NCI-H2227 treated with DMSO at 0.1 percent for 48 hours (cell line): Measurements from ENCODE around the gene FAM227A.
"Not testable (repeated sequence)": the region's sequence is repeated elsewhere in the genome, so short reads cannot be mapped to it uniquely, and the experiment has no call there.

ENCODE experiments used
- DNase-seq: peaks from one replicate; lab custom pipeline; 2025; lab: John Stamatoyannopoulos, UW

Gene FAM227A

DNA sequence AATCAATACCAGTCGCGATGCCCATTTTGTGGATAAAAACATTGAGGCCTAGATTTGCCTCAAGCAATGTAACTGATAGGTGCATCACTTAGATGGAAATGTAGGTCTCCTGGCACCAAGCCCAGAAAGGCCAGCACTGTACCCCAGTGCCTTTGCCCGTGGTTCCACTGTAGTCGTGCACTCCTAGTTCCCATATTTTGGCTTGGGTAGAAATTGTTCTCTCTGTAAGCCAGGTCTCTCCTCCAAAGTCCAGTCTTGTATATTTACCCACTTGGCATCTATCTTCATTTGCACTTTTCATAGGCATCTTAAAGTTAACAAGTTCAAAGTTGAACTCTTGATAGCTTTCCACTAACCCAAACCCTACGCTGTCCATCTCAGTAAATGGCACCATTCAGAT is 44.6 kb downstream of the FAM227A start:
- DNase-seq, result no peak

DNA sequence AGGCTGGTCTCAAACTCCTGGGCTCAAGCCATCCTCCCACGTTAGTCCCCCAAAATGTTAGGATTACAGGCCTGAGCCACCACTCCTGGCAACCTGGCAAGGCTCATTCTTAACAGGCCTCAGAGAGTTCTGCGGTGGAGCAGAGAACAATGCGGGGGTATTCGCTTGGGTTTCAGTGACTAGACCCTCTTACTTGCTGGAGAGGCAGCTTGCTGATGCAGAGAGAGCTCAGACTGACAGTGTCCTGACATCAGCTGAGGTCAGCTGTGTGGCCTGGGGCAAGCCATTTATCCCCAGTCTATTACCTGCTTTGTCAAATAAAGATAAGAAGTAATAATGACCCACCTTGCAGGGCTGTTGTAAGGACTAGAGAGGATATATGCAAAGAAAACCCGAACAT is 46.0 kb downstream of the FAM227A start:
- no peak for DNase-seq

DNA sequence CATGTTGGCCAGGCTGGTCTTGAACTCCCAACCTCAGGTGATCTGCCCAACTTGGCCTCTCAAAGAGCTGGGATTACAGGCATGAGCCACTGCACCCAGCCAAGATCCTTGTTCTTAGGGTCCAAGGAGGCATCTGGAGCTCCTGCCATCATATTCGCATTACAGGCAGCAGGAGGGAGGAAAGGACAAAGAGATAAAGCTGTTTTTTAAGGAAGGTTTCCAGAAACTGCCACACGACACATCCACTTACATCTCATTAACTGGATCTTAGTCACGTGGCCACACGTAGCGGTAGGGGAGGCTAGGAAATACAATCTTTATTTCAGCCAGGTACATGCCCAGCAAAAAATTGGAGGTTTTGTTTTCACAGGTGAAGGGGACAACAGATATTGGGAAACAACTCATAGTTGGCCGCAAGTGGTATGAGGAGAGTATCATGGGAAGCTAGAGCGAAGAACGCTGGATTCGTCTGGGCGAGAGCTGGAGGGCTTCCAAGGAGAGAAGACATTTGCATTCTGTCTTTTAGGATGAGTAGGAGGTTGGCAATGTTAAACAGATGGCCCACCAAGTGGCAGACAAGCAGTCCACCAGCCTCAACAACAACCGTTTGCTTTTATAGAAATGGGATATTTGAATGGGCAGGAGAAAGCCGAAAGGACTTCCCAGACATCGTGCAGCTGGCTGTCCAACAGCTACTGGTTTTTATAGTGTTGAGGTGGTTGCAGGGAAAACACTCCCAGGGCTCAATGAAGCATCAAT is 47.0 kb downstream of the FAM227A start:
- no peak for DNase-seq

DNA sequence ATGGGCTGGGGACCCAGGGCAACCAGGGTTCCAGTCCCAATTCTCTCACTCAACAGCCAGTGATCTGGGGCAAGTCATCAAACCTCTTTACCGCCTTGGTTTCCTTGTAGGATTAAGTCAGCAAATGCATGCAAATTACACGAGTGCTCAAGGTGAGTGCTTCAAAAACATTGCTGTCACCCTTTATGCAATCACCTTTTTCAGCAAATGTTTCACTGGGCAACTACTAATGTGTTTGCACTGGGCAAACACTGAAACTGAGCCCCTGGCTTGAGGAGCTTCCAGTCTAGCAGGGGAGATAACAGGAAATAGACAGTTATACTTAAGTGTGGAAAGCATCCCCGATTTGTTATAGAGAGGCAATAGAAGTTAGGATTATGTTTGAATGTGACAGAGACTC is 48.5 kb downstream of the FAM227A start:
- DNase-seq, result no peak

DNA sequence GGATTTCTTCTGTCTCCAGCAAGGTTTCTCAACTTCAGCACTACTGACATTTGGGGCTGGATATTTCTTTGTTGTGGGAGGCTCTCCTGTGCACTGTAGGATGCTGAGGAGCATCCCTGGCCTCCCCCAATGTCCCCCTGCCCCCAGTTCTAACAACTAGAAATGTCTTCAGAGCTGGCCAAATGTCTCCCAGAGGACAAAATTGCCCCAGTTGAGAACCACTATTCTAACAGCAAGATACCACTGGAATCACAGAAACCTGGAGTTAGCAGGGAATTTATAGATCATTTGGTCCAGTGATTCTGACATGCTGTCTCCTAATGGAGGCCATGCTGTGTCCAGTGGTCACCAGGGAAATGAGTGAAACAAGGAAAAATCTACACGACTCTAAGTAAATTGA is 54.0 kb downstream of the FAM227A start:
- DNase-seq, result no peak

DNA sequence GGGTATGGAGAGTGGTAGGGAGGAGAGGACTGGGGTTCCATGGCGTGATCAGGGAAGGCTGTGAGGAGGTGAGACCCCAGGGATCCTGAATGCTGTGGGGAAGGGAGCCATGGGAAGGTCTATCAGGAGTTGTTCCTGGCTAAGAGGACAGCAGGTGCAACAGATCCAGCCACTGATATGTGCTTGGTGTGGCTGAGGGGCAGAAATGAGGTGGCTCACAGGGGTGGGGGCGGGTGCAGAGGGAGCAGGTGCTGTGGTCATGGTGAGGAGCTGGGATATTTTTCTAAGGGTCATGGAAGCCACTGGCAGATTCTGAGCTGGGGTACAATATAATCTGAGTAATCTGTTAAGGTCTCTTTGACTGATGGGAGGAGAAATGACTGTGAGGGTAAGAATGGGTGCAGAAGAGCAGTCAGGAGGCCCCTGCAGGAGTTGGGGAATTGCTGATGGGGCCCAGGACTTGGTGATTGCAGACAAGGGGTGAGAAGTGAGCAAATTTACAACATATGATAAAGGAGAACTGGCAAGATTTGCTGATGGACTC is 54.9 kb downstream of the FAM227A start:
- DNase-seq, result no peak

DNA sequence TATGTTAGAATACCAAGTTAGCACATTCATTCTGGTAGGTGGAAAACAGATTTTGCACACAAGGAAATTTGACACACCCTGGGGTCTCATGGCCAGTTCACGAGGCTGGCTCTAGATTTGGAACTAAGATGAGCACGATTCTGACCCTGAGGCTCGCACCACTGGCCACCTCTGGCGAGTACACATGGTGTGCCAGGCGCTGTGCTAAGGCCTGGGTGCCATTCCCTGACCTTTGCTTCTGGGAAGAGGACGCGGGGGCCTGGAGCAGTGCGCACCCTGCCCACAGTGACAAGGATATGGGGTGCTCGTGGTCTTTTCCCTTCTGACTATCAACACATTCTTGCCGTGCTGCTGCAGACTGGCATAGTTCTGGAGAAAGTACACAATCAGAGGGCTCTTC is 56.7 kb downstream of the FAM227A start:
- no peak for DNase-seq

DNA sequence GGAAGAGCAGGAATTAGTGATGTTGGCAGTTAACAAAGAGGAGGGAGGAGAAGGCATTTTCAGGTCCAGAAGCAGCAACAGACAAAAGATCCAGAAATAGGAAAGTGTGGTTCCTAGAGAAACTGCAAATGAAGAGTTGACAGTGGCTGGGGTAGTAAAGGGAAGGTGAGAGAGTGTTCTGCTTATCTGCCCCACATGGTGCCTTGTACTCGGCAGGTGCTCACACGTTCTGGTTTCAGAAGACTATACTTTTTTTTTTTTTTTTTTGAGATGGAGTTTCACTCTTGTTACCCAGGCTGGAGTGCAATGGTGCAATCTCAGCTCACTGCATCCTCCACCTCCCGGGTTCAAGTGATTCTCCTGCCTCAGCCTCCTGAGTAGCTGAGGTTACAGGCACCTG is 73.3 kb downstream of the FAM227A start:
- DNase-seq, result not testable (repeated sequence)

DNA sequence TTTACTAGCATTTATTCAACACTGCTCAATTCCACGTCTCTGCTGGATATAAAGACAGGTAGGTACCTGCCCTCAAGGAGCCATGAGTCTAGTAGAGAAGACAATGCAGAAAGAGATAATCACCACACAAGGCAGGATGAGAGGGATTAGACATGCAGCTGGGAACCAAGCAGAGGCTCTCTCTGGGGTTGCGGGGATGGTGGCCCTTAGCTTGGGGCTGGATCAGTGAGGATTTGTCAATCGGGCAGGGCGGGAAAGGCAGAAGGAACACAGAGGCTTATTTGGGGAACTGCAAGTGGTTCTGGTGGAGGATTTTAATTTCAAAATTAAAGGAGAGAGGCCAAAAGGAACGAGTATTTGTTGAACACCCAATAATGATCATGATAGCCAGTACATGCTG is 77.7 kb downstream of the FAM227A start:
- DNase-seq, result no peak

DNA sequence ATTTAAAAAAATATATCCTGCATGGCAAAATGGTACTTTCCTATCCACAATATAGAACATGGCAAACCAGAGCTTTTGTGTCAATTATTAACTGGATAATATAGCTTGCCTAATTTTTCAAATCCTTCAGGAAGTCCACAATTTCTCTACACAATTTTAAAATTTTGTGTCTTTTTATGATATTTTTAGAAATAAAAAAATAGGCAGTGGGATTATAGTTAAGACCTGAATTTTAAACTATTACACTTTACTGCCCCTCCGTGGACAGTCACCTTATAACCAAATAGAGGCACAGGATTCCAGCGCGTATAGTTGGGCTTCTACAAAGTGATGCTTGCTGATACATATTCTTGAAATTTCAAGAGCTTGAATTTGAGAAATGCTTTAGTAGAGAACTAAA is 84.1 kb downstream of the FAM227A start:
- peak; percentile 36 for DNase-seq

DNA sequence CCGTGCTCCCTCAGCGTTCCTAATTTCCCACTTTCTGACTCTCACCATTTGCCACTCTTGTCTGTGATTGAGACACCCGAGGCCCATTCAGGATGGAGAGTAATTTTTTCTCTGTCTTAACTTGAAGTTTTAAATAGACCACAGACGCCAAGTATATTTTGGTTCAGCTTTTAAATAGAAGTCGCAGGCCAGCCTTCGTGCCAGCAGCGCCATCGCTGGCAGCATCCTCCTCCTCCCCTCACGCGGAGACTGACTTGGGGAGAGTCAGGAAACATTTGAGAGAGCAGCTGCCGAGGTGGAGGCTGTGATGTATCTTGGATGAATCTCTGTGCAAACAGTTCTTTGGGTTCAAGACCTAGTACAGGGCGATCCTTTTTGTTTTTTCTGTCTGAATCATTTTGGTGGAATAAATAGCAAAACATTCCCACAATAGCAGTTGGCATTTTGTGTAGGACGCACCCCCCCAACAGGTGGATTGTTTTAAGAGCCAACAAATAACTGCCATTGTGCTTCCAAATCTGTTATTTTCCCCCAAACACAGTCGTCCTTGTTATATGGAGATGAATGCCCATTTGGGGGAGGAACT is 85.3 kb downstream of the FAM227A start:
- DNase-seq, result peak; percentile 27

DNA sequence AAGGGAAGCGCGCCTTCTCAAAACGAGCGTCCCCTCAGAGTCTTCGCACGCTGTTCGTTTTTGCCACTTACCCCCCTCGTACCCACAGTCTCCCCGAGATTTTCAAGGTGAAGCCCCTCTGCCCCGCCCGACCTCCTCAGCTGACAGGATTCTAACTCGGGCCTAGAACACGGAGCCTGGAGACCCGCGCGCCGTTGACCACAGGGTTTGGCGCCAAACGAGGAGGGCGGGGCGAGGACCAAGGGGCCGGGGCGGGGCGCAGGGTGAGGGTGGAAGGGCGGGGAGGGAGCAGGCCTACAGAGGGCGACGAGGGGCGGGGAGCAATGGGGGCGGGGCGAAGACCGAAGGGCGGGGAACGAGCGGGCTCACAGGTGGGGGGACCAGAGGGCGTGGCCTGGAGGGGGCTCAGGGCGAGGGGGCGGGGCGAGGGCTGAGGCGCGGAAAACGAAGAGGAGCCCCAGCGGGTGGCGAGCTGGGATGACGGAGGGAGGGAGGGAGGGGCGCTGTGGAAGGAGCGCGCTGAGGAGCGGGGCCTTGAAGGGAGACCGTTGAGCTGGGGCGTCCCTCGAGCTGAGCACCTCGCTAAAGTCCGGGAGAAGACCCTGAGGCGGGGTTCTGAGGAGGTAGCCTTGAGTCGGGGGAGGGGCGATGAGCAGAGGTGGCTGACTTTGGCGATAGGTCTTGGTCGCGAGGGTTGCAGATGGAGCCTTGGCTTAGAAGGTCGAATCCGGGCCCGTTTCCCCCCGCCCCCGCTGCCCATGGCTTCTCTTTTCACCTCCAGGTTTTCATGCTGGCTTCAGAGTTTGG is 86.0 kb downstream of the FAM227A start, which contains the start of gene DMC1:
TSS of gene DMC1 (minus strand) at position 212 of the 807 bp plus-strand sequence. CDS start 1,927 bp downstream, outside the sequence.
- peak; percentile 38 for DNase-seq

DNA sequence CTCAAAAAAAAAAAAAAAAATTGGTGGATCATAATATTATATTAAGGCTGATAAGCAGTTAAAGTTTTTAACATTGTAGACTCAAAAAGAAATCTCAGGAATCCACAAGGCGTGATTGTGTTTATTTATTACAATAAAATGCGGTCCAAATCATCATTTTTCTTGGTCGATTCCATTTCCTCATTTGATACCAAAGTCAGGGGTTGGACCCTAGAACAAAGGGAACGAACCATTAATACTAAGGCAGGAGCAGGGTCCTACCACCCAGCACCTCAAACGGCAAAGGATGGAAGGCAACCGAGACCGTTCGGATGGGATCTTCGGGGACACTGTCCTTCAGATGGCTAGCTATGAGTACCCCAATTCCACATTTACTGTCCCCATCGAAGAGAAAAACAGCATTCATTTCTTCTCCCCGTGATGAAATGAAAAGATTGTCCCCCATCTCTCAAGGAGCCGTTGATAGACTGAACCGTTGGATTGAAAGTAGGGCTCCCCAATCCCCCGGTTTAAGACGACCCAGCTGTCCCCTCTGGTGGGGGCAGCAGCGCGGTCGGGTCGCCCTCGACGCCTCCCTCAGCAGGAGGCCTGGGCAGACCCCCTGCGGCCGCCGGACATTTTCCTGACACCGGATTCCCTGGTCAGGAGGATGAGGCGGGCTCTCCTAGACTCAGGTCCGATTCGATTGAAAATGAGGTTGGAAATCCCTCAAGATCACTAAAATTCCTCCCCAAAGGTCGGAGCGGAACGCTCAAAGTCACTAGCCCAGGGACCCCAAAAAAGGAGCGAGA is 86.8 kb downstream of the FAM227A start:
- DNase-seq, result no peak

DNA sequence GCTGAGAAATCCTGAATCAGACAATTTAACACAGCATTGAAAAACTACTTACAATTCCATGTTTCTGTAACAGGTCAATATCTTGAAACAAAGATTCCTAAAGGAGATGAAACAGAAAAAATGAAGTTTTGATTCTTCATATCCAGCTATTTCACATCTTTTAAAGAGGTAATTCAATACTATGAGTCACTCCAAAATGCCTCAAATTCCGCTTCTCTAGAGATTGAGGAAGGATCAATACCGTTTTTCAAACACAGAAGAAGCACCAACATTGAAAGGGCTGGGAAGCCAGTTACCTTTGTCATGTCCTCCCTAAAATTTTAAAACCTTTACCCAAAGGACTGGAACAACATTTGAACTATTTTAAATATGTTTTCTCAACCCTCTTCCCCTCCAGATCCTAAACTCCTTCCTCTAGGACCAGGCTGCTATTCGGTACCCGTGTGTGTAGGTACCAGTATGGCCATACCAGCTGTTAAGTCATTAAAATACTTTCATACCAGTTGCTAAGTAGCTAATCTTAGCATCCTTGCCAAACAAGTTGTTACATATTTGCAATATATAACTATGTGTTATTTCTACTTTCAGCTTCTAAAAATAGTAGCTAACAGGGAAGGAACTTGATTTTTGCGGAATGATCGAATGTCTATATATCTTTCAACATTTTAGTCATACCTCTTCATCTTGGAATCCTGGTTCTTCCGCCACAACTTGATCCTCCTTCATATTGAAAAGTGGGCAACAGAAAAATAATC is 88.5 kb downstream of the FAM227A start:
- no peak for DNase-seq

DNA sequence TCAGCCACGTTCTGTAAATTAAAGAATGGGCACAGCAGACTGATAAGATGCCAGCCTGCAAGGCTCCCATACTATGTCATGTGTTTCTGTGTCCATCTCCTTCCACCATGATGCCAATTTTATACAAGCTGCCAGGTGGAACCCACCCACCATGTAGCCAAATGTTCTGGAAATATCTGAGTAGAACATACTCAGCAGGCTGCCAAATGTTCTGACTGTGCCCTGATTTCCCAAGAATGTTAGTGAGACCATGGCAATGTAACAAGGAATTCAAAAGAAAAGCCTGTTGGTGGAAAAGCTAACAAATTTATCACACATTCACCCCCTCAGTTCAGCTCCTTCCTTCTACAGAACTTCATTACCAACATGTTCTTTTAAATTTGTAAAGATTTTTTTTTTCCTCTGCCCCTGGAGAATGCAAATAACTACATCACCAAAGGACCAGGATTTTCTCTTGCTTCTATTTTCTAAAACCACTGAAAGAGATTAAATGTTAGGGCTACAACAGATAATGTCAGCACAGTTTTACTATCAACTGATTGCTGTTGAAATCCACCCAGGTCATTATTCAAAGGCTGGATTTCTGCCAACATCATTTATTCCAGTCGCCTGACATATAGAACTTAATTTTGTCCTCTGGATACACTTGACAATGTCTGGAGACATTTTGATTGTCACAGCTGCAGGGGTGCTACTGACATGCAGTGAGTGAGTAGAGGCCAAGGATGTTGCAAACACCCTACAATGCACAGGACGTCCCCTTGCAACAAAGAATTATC is 89.3 kb downstream of the FAM227A start:
- DNase-seq, result no peak

DNA sequence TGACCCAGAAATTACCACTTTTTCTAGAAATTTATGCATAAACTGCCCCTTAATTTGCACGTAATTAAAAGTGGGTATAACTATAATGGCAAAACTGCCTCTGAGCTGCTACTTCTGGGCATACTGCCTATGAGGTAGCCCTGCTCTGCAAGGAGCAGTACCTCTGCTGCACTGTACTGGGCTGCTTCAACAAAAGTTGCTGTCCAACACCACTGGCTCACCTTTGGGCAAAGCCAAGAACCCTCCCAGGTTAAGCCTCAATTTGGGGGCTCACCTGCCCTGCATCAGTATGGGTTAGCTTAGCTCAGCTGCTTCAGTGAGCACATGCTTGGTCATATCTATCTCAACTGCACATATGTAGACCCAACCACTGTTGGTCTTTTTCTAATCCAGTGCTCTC is 90.8 kb downstream of the FAM227A start:
- DNase-seq, result no peak

DNA sequence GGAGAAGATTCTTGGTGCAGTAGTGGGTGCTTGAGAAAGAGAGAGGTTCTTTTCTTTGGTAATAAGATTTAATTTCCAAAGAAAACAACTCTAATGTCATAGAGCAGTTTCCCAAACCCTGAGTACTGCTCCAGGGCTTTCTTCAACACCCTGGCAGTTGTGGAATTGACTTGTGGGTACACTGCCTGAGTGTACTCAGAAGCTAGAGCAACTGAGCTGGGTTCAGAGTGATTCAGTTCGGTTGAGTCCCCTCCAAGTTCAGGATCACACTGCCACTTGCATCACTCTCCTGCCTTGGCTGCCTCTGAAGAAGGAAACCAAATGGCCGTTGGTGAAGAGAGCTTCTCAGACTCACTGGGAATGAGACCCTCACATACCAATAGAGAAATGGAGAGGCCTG is 91.5 kb downstream of the FAM227A start:
- DNase-seq, result no peak

DNA sequence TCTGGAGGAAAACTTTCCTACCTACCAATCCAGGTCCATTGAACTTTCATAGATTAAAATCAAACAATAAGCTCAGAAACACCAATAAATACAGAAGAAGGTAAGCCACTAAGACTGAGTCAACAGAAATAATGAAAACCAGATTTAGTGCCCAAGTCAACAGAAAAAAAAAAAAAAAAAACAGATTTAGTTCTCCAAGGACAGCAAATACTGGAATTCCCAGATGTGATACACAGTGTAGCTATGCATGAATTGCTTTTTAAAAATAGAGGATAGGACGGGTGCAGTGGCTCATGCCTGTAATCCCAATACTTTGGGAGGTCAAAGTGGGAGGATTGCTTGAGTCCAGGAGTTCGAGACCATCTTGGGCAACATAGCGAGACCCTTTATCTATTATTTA is 101.9 kb downstream of the FAM227A start:
- no peak for DNase-seq

DNA sequence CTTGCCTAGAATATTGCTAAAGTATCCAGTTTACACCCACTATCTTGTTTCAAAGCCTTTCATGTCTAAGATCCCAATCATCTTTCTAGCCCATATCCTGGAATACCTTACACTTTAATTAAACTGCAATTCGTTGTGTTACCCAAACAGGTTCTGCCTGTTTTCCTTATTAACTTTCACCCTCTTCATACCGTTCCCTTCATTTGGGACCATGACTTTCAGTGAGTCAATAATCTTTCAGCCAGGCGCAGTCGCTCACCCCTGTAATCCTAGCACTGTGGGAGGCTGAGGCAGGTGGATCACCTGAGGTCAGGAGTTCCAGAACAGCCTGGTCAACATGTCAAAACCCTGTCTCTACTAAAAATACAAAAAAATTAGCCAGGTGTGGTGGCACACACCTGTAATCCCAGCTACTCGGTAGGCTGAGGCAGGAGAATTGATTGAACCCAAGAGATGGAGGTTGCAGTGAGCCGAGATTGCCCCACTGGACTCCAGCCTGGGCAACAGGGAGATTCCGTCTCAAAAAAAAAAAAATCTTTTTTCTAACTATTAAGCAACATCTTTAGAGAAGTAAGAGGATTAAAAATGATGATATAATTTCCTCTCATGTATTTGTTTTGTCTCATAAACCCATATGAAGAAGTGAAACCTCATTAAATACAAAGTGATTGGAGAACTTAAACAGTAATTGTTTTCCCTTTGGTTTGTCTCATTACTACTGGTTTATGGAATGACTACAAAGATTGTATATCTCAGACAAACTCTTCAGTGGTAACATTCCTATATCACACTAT is 106.9 kb downstream of the FAM227A start:
- DNase-seq, result no peak

DNA sequence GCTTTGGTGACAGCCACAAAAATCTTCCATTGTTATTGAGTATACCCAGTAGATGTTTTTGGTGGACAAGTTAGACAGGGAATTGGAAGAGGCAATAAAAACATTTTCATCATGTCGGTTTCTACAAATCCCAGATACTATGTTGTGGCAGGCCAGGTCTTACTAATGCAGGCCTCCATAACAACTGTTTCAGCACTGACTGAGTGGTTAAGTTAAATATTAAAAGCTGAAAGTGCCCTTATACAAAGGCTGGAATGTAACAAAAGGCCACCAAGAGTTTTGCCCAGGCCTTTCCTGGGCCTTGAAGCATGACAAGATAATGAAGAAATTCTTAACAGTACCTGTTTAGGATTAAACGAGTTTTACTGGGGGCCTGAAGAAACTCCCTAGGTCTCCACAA is 115.5 kb downstream of the FAM227A start:
- DNase-seq, result no peak
